AG10803 (cell line): ENCODE data around the gene PHLDB2.

ENCODE experiments used
- DNase-seq: peaks from one replicate; pipeline ENCODE4 v3.0.0; 2010; ENCODE audit warnings: low read depth
- H3K4me3 ChIP-seq: 2 replicates; pipeline ENCODE4 v1.5.1; 2011; ENCODE audit warnings: mild to moderate bottlenecking, low read length, control low read depth
- TF ChIP-seq, protein P1 (sequence below): conservative IDR thresholded peaks from 2 replicates; pipeline ENCODE4 v1.5.1; 2011; ENCODE audit warnings: mild to moderate bottlenecking, low read length, control low read depth, inconsistent platforms

Gene PHLDB2

GRCh38 chr3:112012205-112012992 lies 153.3 kb downstream of the PHLDB2 start:
- no peak for DNase-seq
- TF ChIP-seq, protein P1, sequence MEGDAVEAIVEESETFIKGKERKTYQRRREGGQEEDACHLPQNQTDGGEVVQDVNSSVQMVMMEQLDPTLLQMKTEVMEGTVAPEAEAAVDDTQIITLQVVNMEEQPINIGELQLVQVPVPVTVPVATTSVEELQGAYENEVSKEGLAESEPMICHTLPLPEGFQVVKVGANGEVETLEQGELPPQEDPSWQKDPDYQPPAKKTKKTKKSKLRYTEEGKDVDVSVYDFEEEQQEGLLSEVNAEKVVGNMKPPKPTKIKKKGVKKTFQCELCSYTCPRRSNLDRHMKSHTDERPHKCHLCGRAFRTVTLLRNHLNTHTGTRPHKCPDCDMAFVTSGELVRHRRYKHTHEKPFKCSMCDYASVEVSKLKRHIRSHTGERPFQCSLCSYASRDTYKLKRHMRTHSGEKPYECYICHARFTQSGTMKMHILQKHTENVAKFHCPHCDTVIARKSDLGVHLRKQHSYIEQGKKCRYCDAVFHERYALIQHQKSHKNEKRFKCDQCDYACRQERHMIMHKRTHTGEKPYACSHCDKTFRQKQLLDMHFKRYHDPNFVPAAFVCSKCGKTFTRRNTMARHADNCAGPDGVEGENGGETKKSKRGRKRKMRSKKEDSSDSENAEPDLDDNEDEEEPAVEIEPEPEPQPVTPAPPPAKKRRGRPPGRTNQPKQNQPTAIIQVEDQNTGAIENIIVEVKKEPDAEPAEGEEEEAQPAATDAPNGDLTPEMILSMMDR, result no peak
- H3K4me3 ChIP-seq, result no peak overlapping the region

- peak; percentile 71 for DNase-seq
- H3K4me3 ChIP-seq, result no peak overlapping the region
These were observed 154.2 kb downstream of the PHLDB2 start for GRCh38 chr3:112013058-112013783.

DNA sequence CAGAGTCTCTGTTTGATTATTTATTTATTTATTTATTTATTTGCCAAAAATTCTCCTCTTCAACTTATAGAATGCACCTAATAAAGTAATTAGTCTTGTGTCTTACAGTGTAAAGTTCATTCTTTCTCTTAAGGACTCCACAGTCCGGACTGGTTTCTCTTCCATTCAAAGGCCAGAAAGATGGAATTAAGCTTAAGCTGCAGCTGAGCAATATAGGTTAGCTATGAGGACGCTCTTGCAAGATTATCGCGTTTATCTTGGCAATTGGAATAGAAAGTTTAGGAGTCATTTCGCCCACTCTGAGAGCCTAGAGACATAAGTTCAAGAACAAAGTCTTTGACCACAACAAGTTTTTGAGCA lies 154.7 kb downstream of the PHLDB2 start:
- TF ChIP-seq, protein P1, result no peak
- no peak overlapping the region for H3K4me3 ChIP-seq
- no peak for DNase-seq

More at GRCh38 chr3:112013058-112013783, 154.2 kb downstream of the PHLDB2 start:
- TF ChIP-seq, protein P1, result peak; percentile 77

- no peak for DNase-seq
- TF ChIP-seq, protein P1, result no peak
- no peak overlapping the region for H3K4me3 ChIP-seq
These were observed 158.0 kb downstream of the PHLDB2 start for GRCh38 chr3:112017091-112017490.

- H3K4me3 ChIP-seq, result no peak overlapping the region
- no peak for DNase-seq
- TF ChIP-seq, protein P1, result no peak
These were observed 159.6 kb downstream of the PHLDB2 start for GRCh38 chr3:112018712-112019111.

GRCh38 chr3:112019716-112020115 lies 160.7 kb downstream of the PHLDB2 start:
- DNase-seq, result no peak
- no peak overlapping the region for H3K4me3 ChIP-seq
- TF ChIP-seq, protein P1, result no peak

DNA sequence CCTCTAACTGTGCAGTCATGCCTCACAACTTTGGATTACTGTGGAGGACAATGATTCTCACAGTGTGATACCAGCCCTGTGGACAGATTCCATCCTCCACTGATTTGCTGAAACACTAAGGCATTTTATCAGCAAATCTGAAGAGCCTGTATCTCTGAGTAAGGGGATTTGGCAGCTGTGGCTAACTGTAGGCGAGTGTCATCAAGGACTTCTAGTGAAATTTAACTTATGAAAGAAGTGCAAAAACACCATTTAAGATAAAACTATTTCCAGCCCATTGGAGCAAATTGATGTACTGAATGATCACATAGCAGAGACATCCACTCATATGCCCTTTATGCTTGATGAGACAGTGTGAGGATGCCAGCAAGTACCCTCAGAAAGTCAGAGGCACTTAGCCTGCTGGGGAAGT lies 161.6 kb downstream of the PHLDB2 start:
- TF ChIP-seq, protein P1, result no peak
- no peak for DNase-seq
- H3K4me3 ChIP-seq, result no peak overlapping the region
